ENCODE results near the gene NT5C. TPM values are rescaled to one million over a fixed set of nuclear protein-coding genes. Genes with fewer than 3 reads are reported as not detected.
"Not testable (repeated sequence)": the region's sequence is repeated elsewhere in the genome, so short reads cannot be mapped to it uniquely, and the experiment has no call there.

NT5C gene
- total and polyA plus RNA-seq, 2 experiments from 2014 or later: 174 to 204 TPM

DNA sequence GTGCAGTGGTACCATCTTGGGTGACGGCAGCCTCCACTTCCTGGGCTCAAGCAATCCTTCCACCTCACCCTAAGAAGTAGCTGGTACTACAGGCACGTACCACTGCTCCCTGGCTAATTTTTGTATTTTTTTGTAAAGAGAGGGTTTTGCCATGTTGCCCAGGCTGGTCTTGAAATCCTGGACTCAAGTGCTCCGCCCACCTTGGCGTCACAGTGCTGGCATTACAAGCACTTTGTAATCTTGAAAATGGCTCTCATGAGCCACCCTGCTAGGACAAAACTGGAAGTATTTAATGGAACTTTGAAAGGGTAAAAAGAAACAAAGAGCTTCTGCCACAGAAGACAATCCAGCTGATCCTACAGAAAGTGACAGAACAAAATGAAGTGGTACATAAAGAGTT is 42.0 kb upstream of the NT5C start:
- no peaks in the 10 kb centered on the region for H3K4me1 ChIP-seq (ENCODE audit: low read depth)
- H3K4me3 ChIP-seq: no peak overlapping the region
- DNase-seq (ENCODE audit: low read depth in 1 of 2, low spot score in 1 of 2): no peak
- TF ChIP-seq, protein P1, sequence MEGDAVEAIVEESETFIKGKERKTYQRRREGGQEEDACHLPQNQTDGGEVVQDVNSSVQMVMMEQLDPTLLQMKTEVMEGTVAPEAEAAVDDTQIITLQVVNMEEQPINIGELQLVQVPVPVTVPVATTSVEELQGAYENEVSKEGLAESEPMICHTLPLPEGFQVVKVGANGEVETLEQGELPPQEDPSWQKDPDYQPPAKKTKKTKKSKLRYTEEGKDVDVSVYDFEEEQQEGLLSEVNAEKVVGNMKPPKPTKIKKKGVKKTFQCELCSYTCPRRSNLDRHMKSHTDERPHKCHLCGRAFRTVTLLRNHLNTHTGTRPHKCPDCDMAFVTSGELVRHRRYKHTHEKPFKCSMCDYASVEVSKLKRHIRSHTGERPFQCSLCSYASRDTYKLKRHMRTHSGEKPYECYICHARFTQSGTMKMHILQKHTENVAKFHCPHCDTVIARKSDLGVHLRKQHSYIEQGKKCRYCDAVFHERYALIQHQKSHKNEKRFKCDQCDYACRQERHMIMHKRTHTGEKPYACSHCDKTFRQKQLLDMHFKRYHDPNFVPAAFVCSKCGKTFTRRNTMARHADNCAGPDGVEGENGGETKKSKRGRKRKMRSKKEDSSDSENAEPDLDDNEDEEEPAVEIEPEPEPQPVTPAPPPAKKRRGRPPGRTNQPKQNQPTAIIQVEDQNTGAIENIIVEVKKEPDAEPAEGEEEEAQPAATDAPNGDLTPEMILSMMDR (IDR thresholded peaks at IDR 0.05; ENCODE audit: low read depth, low read length): no peak
- no peak overlapping the region for H3K27ac ChIP-seq
- H3K36me3 ChIP-seq: peaks cover 49% of the 10 kb centered on the region
- no peaks in the 10 kb centered on the region for H3K27me3 ChIP-seq
- H3K9me3 ChIP-seq (ENCODE audit: low read depth): no peaks in the 10 kb centered on the region

DNA sequence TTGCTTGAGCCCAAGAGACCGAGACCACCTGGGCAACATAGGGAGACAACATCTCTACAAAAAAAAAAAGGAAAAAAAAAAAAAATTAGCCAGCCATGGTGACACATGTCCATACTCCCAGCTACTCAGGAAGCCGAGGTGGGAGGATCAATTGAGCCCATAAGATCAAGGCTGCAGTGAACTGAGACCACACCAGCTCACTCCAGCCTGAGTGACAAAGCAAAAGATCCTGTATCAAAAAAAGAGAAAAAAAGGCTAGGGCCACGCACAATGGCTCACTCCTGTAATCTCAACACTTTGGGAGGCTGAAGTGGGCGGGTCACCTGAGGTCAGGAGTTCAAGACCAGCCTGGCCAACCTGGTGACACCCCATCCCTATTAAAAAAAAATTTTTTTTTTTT is 37.5 kb upstream of the NT5C start:
- Histone ChIP-seq H3K4me3 (no peak overlapping the region), H3K36me3 (peaks cover 37% of the 10 kb centered on the region), H3K27me3 (no peaks in the 10 kb centered on the region), H3K27ac (no peak overlapping the region), H3K9me3 (ENCODE audit: low read depth) (no peaks in the 10 kb centered on the region), H3K4me1 (ENCODE audit: low read depth) (no peaks in the 10 kb centered on the region)
- DNase-seq (ENCODE audit: low read depth in 1 of 2, low spot score in 1 of 2): no peak
- TF ChIP-seq, protein P1 (IDR thresholded peaks at IDR 0.05; ENCODE audit: low read depth, low read length): no peak

DNA sequence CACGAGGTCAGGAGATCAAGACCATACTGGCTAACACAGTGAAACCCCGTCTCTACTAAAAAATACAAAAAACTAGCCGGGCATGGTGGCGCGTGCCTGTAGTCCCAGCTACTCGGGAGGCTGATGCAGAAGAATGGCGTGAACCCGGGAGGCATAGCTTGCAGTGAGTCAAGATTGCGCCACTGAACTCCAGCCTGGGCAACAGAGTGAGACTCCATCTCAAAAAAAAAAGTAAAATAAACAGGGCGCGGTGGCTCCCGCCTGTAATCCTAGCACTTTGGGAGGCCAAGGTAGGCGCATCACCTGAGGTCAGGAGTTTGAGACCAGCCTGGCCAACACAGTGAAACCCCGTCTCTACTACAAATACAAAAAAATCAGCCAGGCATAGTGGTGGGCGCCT is 33.1 kb upstream of the NT5C start:
- H3K4me1 ChIP-seq (ENCODE audit: low read depth); H3K27me3 ChIP-seq; DNase-seq (ENCODE audit: low read depth in 1 of 2, low spot score in 1 of 2); H3K4me3 ChIP-seq; H3K9me3 ChIP-seq (ENCODE audit: low read depth); H3K27ac ChIP-seq: not testable (repeated sequence)
- H3K36me3 ChIP-seq: peaks cover 17% of the 10 kb centered on the region

DNA sequence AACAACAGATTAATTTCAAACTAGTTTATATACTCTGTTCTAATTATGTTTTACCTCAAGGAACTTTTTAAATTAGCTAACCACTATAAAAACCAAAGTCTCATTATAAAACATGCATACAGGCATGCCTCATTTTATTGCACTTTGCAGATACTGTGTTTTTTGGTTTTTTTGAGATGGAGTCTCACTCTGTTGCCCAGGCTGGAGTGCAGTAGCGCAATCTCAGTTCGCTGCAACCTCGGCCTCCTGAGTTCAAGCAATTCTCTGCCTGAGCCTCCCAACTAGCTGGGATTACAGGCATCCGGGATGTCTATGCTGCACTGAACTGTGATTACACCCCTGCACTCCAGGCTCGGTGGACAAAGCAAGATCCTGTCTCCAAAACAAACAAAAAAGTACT is 31.5 kb upstream of the NT5C start:
- no peak overlapping the region for H3K4me3 ChIP-seq
- no peak overlapping the region for H3K27ac ChIP-seq
- no peaks in the 10 kb centered on the region for H3K27me3 ChIP-seq
- DNase-seq (ENCODE audit: low read depth in 1 of 2, low spot score in 1 of 2): no peak
- peaks cover 13% of the 10 kb centered on the region for H3K36me3 ChIP-seq
- H3K4me1 ChIP-seq (ENCODE audit: low read depth): no peaks in the 10 kb centered on the region
- TF ChIP-seq, protein P1 (IDR thresholded peaks at IDR 0.05; ENCODE audit: low read depth, low read length): no peak
- H3K9me3 ChIP-seq (ENCODE audit: low read depth): no peaks in the 10 kb centered on the region

DNA sequence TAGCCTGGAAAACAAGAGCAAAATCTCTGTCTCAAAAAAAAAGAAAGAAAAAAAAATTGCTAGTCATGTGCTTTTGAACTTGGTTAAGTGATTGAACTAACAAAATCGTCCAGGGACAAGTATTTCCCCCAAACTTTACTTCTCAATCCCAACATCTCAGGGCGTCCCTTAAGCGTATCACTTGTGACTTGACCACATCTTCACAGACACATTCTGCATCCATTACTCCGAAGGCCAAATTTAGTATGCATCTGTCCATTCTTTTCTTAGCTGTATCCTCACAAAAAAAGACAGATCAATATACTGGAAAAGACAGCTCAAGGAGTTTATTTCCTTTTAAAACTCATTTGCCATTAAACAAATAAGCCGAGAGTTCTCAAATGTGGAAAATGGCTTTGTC is 28.7 kb upstream of the NT5C start:
- no peaks in the 10 kb centered on the region for H3K4me1 ChIP-seq (ENCODE audit: low read depth)
- H3K36me3 ChIP-seq: no peaks in the 10 kb centered on the region
- no peaks in the 10 kb centered on the region for H3K27me3 ChIP-seq
- DNase-seq (ENCODE audit: low read depth in 1 of 2, low spot score in 1 of 2): no peak
- H3K27ac ChIP-seq: no peak overlapping the region
- H3K4me3 ChIP-seq: no peak overlapping the region
- TF ChIP-seq, protein P1 (IDR thresholded peaks at IDR 0.05; ENCODE audit: low read depth, low read length): no peak
- H3K9me3 ChIP-seq (ENCODE audit: low read depth): no peaks in the 10 kb centered on the region

DNA sequence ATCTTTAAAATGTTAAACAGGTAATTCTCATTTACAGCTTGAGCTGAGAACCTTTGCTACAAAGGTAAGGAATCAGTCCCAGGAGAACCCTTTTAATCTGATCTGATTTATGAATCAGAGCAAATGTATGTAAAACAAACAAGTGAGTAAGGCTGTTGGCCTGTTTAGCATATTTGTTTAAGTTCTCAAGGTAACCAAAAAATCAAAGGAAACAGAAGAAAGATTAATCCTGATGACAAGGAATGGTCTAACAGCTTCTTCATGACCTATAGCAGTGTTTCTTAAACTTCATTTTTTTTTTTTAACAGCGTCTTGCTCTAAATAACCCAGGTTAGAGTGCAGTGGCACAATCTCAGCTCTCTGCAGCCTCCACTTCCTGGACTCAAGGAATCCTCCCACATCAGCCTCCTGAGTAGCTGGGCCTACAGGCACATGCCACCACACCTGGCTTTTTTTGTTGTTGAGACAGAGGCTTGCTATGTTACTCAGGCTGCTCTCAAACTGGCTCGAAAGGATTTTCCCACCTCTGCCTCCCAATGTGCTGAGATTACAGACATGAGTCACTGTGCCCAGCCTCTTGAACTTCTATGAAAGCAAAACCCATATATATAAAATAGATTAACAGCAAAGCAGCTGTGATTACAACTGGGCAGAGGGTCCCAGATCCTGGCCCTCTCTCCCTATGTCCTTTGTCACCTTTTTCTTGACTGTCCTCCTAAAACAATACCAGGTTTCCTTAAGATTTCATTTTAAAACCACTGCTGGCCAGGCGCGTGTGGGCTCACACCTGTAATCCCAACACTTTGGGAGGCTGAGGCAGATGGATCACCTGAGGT is 27.9 kb upstream of the NT5C start:
- Histone ChIP-seq H3K4me3 (no peak overlapping the region), H3K27me3 (no peaks in the 10 kb centered on the region), H3K4me1 (ENCODE audit: low read depth) (no peaks in the 10 kb centered on the region), H3K27ac (no peak overlapping the region), H3K9me3 (ENCODE audit: low read depth) (no peaks in the 10 kb centered on the region), H3K36me3 (no peaks in the 10 kb centered on the region)
- TF ChIP-seq, protein P1 (IDR thresholded peaks at IDR 0.05; ENCODE audit: low read depth, low read length): no peak
- DNase-seq (ENCODE audit: low read depth in 1 of 2, low spot score in 1 of 2): peak in 1 of 2 donors; percentile 27

DNA sequence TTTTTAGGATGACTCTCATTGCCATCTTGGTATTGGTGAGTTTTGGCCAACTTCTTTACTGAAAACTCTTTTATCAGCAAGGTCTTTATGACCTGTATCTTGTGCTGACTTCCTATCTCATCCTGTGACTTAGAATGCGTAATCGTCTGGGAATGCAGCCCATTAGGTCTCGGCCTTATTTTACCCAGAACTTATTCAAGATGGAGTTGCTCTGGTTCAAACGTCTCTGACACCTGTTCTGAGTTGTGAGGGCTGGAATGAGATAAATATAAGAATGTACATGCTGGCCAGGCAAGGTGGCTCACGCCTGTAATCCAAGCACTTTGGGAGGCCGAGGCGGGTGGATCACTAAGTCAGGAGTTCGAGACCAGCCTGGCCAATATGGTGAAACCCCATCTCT is 26.9 kb upstream of the NT5C start:
- peak in 1 of 2 donors; percentile 10 for DNase-seq (ENCODE audit: low read depth in 1 of 2, low spot score in 1 of 2)
- not testable (repeated sequence) for H3K27ac ChIP-seq; H3K4me3 ChIP-seq; H3K36me3 ChIP-seq; H3K9me3 ChIP-seq (ENCODE audit: low read depth); H3K27me3 ChIP-seq; H3K4me1 ChIP-seq (ENCODE audit: low read depth)
